ENCODE results near the gene ISG15. TPM values are rescaled to one million over a fixed set of nuclear protein-coding genes. Genes with fewer than 3 reads are reported as not detected.

Gene ISG15
- total and polyA plus RNA-seq, 2 of the 13 experiments (the other 11 are each of a cell fraction or from before 2014, with no cell fraction given): 42.1 to 54.9 TPM

DNA sequence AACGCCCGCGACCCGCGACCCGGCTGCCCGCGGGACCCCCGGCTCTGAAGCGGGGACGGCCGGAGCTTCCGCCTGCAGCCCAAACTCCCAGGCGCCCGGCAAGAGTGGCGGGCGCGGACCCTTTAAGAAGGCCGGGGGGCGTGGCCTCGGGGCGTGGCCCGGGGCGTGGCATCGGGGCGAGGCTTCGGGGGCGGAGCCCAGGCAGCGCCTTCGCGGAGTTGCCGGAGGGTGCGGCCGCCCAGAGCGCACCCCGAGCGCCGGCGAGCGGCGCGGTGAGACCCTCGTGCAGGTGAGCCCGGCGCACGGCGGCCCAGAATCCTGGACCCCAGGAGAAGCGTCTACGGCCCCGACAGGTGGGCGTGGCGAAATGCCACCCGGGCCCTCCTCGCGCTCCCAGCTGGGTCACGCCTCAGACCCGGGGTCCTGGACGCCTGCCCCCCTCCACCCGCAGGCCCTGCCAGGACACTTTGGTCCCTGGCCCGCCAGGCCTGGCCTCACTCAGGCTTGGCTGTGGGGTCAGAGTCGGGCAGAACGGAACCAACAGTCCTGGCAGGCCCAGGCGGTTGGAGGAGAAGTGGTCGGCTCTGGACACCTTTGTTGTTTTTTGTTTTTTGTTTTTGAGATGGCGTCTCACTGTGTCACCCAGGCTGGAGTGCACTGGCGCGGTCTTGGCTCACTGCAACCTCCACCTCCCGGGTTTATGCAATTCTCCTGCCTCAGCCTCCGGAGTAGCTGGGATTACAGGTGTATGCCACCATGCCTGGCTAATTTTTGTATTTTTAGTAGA, 46.4 kb downstream of the ISG15 start (continued):
- TF ChIP-seq ZNF138 (CRISPR knock-in tag; IDR thresholded peaks at IDR 0.05; ENCODE audit: low read depth) (no peak), KDM5A (IDR thresholded peaks at IDR 0.05; ENCODE audit: borderline replicate concordance, low read length) (0 out of 2 replicates have a peak, but pooled peaks have one; percentile 56), ARID2 (CRISPR knock-in tag; IDR thresholded peaks at IDR 0.05; ENCODE audit: borderline replicate concordance) (no peak), KLF12 (CRISPR knock-in tag; IDR thresholded peaks at IDR 0.05; ENCODE audit: borderline replicate concordance) (peak; percentile 90; the same call in 1 of the 2 replicates), ZNF557 (CRISPR knock-in tag; IDR thresholded peaks at IDR 0.05) (no peak), MXI1 (IDR thresholded peaks at IDR 0.05; ENCODE audit: borderline replicate concordance, low read depth, low read length) (peak; percentile 38; the same call in 1 of the 3 replicates), NFE2 (CRISPR knock-in tag; IDR thresholded peaks at IDR 0.05) (no peak), ZNF607 (CRISPR knock-in tag; IDR thresholded peaks at IDR 0.05; ENCODE audit: borderline replicate concordance) (peak; percentile 93; the same call in 1 of the 2 replicates), ZNF850 (CRISPR knock-in tag; conservative IDR thresholded peaks at IDR 0.05) (0 out of 2 replicates have a peak, but pooled peaks have one; percentile 63), MAFF (IDR thresholded peaks at IDR 0.05; ENCODE audit: low read depth, low read length) (no peak), RBM39 (IDR thresholded peaks at IDR 0.05; ENCODE audit: low read depth, low read length, poor library complexity, severe bottlenecking) (no peak), SNAPC2 (CRISPR knock-in tag; IDR thresholded peaks at IDR 0.05) (no peak), GFI1 (CRISPR knock-in tag; IDR thresholded peaks at IDR 0.05; ENCODE audit: borderline replicate concordance) (peak; percentile 9; the same call in 1 of the 2 replicates), YEATS4 (CRISPR knock-in tag; IDR thresholded peaks at IDR 0.05; ENCODE audit: borderline replicate concordance) (peak; percentile 50; the same call in 1 of the 2 replicates), ZSCAN20 (CRISPR knock-in tag; IDR thresholded peaks at IDR 0.05; ENCODE audit: borderline replicate concordance) (0 out of 2 replicates have a peak, but pooled peaks have one; percentile 56), MED13 (CRISPR knock-in tag; IDR thresholded peaks at IDR 0.05) (no peak), ZEB1 (IDR thresholded peaks at IDR 0.05; ENCODE audit: insufficient replicate concordance, low read depth) (peak; percentile 47), ZNF678 (CRISPR knock-in tag; IDR thresholded peaks at IDR 0.05) (0 out of 2 replicates have a peak, but pooled peaks have one; percentile 42), MED1 (CRISPR knock-in tag; IDR thresholded peaks at IDR 0.05) (no peak), ZNF703 (CRISPR knock-in tag; IDR thresholded peaks at IDR 0.05; ENCODE audit: borderline replicate concordance) (0 out of 2 replicates have a peak, but pooled peaks have one; percentile 44), HNF4A (CRISPR knock-in tag; IDR thresholded peaks at IDR 0.05) (no peak)
- TF ChIP-seq, protein P1, sequence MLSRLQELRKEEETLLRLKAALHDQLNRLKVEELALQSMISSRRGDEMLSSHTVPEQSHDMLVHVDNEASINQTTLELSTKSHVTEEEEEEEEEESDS (CRISPR knock-in tag; IDR thresholded peaks at IDR 0.05; ENCODE audit: borderline replicate concordance): no peak
- TF ChIP-seq, protein P2, sequence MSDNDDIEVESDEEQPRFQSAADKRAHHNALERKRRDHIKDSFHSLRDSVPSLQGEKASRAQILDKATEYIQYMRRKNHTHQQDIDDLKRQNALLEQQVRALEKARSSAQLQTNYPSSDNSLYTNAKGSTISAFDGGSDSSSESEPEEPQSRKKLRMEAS (IDR thresholded peaks at IDR 0.05): no peak
- TF ChIP-seq, protein P3, sequence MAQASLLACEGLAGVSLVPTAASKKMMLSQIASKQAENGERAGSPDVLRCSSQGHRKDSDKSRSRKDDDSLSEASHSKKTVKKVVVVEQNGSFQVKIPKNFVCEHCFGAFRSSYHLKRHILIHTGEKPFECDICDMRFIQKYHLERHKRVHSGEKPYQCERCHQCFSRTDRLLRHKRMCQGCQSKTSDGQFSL (CRISPR knock-in tag; IDR thresholded peaks at IDR 0.05): no peak
- TF ChIP-seq, protein P4, sequence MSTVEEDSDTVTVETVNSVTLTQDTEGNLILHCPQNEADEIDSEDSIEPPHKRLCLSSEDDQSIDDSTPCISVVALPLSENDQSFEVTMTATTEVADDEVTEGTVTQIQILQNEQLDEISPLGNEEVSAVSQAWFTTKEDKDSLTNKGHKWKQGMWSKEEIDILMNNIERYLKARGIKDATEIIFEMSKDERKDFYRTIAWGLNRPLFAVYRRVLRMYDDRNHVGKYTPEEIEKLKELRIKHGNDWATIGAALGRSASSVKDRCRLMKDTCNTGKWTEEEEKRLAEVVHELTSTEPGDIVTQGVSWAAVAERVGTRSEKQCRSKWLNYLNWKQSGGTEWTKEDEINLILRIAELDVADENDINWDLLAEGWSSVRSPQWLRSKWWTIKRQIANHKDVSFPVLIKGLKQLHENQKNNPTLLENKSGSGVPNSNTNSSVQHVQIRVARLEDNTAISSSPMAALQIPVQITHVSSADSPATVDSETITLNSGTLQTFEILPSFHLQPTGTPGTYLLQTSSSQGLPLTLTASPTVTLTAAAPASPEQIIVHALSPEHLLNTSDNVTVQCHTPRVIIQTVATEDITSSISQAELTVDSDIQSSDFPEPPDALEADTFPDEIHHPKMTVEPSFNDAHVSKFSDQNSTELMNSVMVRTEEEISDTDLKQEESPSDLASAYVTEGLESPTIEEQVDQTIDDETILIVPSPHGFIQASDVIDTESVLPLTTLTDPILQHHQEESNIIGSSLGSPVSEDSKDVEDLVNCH (CRISPR knock-in tag; IDR thresholded peaks at IDR 0.05): no peak

All from HepG2 (cell line).